Stimulated activated CD8-positive, alpha-beta memory T cell treated with anti-CD3 and anti-CD28 coated beads, Interleukin-15, amount 100 ng/mL, for 1 hour (primary cell): ENCODE measurements around the gene ADGRL1.

Source experiments
- DNase-seq: peaks from one replicate; pipeline ENCODE4 v3.0.0-alpha.2; 2020; ENCODE audit warnings: low read depth

ADGRL1 gene

GRCh38 chr19:14112051-14112808 is 93.7 kb downstream of the ADGRL1 start:
- no peak for DNase-seq

GRCh38 chr19:14111486-14111885 is 94.5 kb downstream of the ADGRL1 start:
- DNase-seq, result no peak

- no peak for DNase-seq
These were observed 95.3 kb downstream of the ADGRL1 start for GRCh38 chr19:14110650-14111049.

DNA sequence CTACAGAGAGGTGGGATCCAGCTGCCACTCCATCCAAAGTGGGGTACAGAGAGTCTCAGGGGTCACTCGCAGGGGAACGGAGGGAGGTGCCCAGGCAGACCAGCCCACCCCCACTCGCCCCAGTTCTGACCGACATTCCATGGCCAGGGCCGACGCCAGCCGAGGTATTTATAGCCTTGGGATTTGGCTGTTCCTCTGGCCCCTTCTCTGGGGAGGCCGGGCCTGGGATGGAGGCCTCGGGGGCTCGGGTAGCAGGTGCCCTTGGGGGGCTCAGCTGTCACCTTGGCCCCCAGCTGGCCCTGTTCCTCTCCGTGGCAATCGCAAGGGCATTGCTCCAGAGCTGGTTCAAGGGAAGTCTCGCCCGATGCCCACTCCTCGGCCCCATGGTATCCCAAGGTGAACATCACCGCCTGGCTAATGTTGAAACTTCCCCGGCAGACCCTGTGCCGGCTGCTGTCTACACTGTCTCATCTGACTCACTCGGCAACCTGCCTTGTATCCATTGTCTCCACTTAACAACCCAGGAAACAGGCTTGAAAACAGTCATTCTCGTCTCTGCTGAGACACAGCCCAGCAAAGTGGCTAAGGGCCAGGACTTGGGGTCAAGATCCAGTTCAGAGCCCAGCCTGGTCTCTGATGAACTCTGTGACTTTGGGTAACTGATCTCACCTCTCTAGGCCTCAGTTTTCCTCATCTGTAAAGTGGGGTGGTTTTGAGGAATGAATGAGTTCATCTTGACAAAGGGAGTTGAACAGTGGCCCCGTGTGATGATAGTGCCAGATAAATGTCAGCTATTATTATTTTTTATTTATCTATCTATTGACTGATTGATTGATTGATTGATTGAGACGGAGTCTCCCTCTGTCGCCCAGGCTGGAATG is 98.1 kb downstream of the ADGRL1 start:
- no peak for DNase-seq

- no peak for DNase-seq
These were observed 99.1 kb downstream of the ADGRL1 start for GRCh38 chr19:14106840-14107239.

DNA sequence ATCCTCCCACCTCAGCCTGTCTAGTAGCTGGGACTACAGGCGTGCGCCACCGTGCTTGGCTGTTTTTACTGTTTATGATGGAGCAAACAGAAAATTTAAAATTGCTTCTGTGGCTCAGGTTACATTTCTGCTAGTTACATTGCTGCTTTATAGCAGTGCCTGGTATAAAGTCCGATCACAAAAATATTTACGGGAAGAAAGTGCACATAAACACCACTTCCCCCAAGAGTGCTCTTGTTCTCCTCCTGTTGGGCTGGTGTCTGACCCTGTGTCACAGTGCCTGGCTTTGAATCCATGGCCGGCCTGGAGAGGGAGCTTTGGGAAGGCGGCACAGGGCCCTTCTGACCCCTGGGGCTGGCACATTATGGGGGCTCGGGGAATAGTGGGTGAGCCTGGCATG is 100.3 kb downstream of the ADGRL1 start:
- DNase-seq, result no peak

DNA sequence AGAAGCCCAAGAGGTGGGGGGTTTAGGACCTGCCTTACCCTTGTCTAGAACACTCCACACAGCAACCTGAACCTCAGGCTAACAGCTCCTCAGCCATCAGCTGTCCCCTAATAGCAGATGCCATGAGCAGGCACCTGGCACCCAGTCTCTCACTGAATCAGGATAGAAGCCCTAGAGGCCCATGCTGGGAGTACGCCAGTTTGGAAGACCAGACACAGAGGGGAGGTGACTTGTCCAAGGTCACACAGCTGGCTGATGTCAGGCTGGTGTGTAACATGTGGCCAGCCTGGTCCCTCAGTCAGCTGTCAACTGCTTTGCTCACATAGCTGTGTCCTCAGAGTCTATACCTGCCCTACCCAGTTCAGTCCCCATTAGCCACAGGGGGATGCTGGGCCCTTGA is 102.7 kb downstream of the ADGRL1 start:
- no peak for DNase-seq

DNA sequence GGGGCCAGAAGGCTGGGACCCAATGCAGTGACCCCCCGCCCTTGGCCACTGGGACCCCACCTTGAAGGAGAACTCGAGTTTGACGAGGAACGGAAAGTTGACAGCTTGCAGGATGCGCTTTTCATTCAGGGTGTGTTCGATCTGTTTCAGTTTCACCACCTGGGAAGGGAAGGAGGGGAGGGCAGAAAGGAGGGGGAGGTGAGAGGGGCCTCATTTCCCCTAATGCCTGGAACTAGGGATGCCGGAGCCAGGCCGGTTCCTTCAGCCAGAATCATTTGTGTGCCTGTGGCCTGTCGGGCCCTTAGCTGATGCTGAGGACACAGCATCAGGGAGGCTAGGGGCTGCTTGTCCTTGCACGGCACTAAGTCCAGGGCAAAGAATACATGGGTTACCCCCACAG is 103.2 kb downstream of the ADGRL1 start:
- no peak for DNase-seq

GRCh38 chr19:14102102-14102696 is 103.8 kb downstream of the ADGRL1 start:
- DNase-seq, result no peak

GRCh38 chr19:14101003-14101545 is 104.9 kb downstream of the ADGRL1 start:
- DNase-seq, result no peak
